C4-2B (cell line): Measurements from ENCODE around the gene SULT2B1.

Experiments
- H3K27ac ChIP-seq: fragments of 450-650 bp; 2 replicates; pipeline ENCODE4 v1.5.1; 2017
- CTCF ChIP-seq: fragments of 450-650 bp; conservative IDR thresholded peaks from 2 replicates; pipeline ENCODE4 v1.5.1; 2017; ENCODE audit warnings: mild to moderate bottlenecking
- ZFX ChIP-seq: fragments of 450-650 bp; IDR thresholded peaks from 2 replicates; pipeline ENCODE4 v1.6.1; 2017

SULT2B1 gene

DNA sequence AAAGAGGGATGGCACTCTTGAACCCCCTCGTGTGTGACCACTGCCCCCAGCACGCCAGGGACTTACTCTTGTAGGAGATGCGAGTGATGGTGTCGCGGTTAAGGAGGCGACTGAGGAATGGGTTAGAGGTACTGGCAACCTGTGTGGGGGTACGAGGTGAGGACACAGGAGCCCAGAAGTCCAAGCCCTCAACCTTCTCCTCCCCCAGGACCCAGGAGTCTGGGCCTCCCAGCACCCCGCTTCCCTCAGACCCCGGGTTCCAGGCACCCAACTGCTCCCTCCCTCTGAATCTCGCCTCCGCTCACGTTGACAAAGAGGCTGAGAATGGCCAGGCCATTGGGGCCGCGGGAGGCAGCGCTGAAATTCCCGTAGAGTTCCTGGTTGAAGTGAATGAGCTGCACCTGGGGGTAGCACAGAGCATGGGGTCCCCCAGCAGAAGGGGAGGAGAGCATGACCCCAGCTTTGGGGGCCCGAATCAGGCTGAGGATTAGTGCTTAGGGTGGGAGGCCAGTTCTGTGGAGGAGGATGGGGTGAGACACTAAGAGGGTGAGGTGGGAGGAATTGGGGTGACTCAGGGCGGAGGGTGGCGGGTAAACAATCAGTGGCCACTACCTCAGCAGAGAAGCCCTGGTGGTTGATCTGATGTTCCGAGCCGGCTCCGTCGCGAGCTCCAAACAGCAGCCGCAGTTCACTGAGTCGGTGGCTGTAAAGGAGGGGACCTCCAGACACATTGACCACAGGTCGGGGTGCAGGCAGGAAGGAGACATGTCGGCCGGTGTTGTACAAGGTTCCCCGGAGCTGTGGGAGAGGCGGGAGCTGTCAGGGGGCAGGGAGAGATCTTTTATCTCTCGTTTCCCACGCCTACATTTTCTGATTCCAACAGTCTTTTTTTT, 87.8 kb downstream of the SULT2B1 start:
- H3K27ac ChIP-seq: no peak overlapping the region

DNA sequence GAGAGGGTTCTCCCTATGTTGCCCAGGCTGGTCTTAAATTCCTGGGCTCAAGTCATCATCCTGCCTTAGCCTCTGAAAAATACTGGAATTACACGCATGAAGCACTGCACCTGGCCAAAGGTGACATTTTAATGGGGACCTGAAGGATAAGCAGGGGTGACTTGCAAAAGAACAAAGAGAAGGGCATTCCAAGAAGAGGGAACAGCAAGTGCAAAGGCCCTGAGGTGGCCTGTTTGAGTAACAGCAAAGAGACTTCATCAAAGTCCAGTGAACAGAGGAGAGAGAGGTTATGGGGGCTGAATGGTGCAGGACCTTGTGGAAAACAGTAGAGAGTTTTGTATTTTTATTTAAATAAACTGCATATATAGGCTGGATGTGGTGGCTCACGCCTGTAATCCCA, 89.9 kb downstream of the SULT2B1 start:
- no peak for TF ChIP-seq CTCF
- TF ChIP-seq ZFX: no peak
- no peak overlapping the region for H3K27ac ChIP-seq

More for the DNA sequence above, 87.8 kb downstream of the SULT2B1 start:
- TF ChIP-seq ZFX (no peak), CTCF (no peak)

- TF ChIP-seq ZFX: no peak
- no peak for TF ChIP-seq CTCF
- H3K27ac ChIP-seq: no peak overlapping the region
These were observed 90.9 kb downstream of the SULT2B1 start for GRCh38 chr19:48642862-48643261.

- TF ChIP-seq CTCF (no peak), ZFX (no peak)
- no peak overlapping the region for H3K27ac ChIP-seq
These were observed 92.4 kb downstream of the SULT2B1 start for GRCh38 chr19:48644355-48644754.

- no peak for TF ChIP-seq ZFX
- no peak for TF ChIP-seq CTCF
- no peak overlapping the region for H3K27ac ChIP-seq
These were observed 93.1 kb downstream of the SULT2B1 start for GRCh38 chr19:48644839-48645619.

- TF ChIP-seq ZFX (no peak), CTCF (no peak)
- peak overlapping the region; percentile 28; the same call in 1 of the 2 replicates for H3K27ac ChIP-seq
These were observed 93.6 kb downstream of the SULT2B1 start for GRCh38 chr19:48645620-48646000.
